Neural progenitor cell (in vitro differentiated cells): ENCODE measurements around the gene CSF1R.

ENCODE experiments used
- CTCF ChIP-seq: fragments of 200-600 bp; sonication (generic); IDR thresholded peaks from 2 replicates; pipeline ENCODE4 v1.5.1; 2017; ENCODE audit warnings: antibody characterized with exemption, mild to moderate bottlenecking
- EZH2 ChIP-seq: fragments of 200-600 bp; sonication (generic); IDR thresholded peaks from 2 replicates; pipeline ENCODE4 v1.6.1; 2017; ENCODE audit warnings: antibody characterized with exemption, mild to moderate bottlenecking, moderate library complexity
- EZH2phosphoT487 ChIP-seq: fragments of 200-600 bp; sonication (generic); IDR thresholded peaks from 2 replicates; pipeline ENCODE4 v1.6.1; 2017; ENCODE audit warnings: antibody characterized with exemption

- TF ChIP-seq CTCF (no peak), EZH2phosphoT487 (no peak), EZH2 (no peak)
Observed at GRCh38 chr5:150046031-150046430, 40.3 kb downstream of the CSF1R start.
